Effector CD8-positive, alpha-beta T cell (primary cell): ENCODE measurements around the gene TMEM151A.
"Not testable (repeated sequence)": the region's sequence is repeated elsewhere in the genome, so short reads cannot be mapped to it uniquely, and the experiment has no call there.

Source experiments
- DNase-seq: peaks from one replicate; lab custom pipeline; 2025; lab: John Stamatoyannopoulos, UW

Gene TMEM151A

GRCh38 chr11:66267379-66268243 is 24.1 kb upstream of the TMEM151A start:
- peak; percentile 85 for DNase-seq

GRCh38 chr11:66268244-66268951 is 23.3 kb upstream of the TMEM151A start, which contains the start of gene RAB1B:
TSS of gene RAB1B (plus strand) at chr11:66268639. CDS start at chr11:66268680, 41 bp downstream.
- peak; percentile 100 for DNase-seq

GRCh38 chr11:66268952-66269905 is 22.5 kb upstream of the TMEM151A start:
- DNase-seq = no peak

GRCh38 chr11:66271816-66272215 is 19.9 kb upstream of the TMEM151A start:
- DNase-seq = no peak

GRCh38 chr11:66272596-66272995 is 19.1 kb upstream of the TMEM151A start:
- DNase-seq = no peak

- DNase-seq = no peak
These were observed 17.5 kb upstream of the TMEM151A start for GRCh38 chr11:66274219-66274618.

- DNase-seq = no peak
These were observed 16.3 kb upstream of the TMEM151A start for GRCh38 chr11:66275396-66275795.

GRCh38 chr11:66275984-66276612 is 15.6 kb upstream of the TMEM151A start:
- no peak for DNase-seq

GRCh38 chr11:66276619-66277018 is 15.1 kb upstream of the TMEM151A start:
- not testable (repeated sequence) for DNase-seq

- DNase-seq = not testable (repeated sequence)
These were observed 14.6 kb upstream of the TMEM151A start for GRCh38 chr11:66277064-66277463.

- DNase-seq = peak; percentile 28
These were observed 14.0 kb upstream of the TMEM151A start, which contains the start of gene CNIH2 for GRCh38 chr11:66277471-66278362. TSS of gene CNIH2 (plus strand) at chr11:66278175. CDS start at chr11:66278457, 282 bp downstream.

- DNase-seq = peak; percentile 21
These were observed 13.2 kb upstream of the TMEM151A start for GRCh38 chr11:66278363-66279091.

- no peak for DNase-seq
These were observed 12.5 kb upstream of the TMEM151A start for GRCh38 chr11:66279092-66279734.

- no peak for DNase-seq
These were observed 11.3 kb upstream of the TMEM151A start for GRCh38 chr11:66280428-66280827.

- DNase-seq = no peak
These were observed 10.7 kb upstream of the TMEM151A start for GRCh38 chr11:66281001-66281400.

GRCh38 chr11:66281776-66282467 is 9.8 kb upstream of the TMEM151A start:
- no peak for DNase-seq

GRCh38 chr11:66282468-66283455 is 8.9 kb upstream of the TMEM151A start:
- DNase-seq = peak; percentile 99
